ENCODE measurements around the gene LGALSL. TPM values are rescaled to one million over a fixed set of nuclear protein-coding genes. Genes with fewer than 3 reads are reported as not detected.

The LGALSL gene
- total RNA-seq = 10 to 100 TPM in 2 of 4 donors, 1 to 10 TPM in 2; 6.8 to 30.0 (median 15.5) TPM

DNA sequence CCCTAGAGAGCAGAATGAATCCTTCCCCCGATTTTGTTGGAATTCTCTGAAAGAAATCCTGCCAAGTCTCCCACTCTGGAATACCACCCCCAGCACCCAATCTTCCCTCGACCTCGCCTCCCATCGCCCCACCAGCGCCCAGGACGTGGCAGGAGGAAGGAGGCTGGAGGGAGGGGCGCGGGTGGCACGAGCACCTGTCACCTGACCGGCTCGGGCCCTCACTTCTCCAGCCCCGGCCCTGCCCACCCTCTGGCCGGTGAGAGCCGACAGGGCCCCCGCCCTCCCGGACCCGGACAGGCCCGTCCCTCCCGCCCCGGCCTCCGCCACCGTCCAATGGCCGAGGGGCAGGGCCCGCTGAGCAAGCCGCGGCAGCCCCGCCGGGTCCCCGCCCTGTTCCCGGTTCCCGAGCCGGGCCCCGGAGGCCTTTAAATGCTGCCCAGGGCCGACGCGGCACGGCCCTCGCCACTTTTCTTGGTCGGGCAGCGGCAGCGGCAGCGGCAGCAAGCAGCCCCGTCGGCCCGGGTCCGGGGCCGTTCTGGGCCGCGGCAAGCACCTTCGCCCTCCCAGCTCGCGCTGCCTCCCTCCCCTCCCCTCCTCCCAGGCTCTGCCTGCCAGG is at the start of gene LGALSL:
Gene LGALSL (plus strand): TSS at position 393 of the 616 bp plus-strand sequence. CDS start 384 bp downstream, outside the sequence.
- no peaks in the 10 kb centered on the region for H3K27me3 ChIP-seq
- H3K9me3 ChIP-seq = no peaks in the 10 kb centered on the region
- peak; percentile 68 for DNase-seq
- no peaks in the 10 kb centered on the region for H3K36me3 ChIP-seq
- H3K4me3 ChIP-seq = peak within 1 kb of the TSS; percentile 56 to 93
- intact Hi-C loops (cut with DNase I; ENCODE audit: low total_unique reads) = no loop called here
- H3K27ac ChIP-seq = peak within 1 kb of the TSS; percentile 90 to 91
- H3K4me1 ChIP-seq = peaks cover 0 to 6% of the 10 kb centered on the region in 2 donors
- peak; percentile 29 to 72 for TF ChIP-seq POLR2A (IDR thresholded peaks at IDR 0.05)
- TF ChIP-seq, protein P1, sequence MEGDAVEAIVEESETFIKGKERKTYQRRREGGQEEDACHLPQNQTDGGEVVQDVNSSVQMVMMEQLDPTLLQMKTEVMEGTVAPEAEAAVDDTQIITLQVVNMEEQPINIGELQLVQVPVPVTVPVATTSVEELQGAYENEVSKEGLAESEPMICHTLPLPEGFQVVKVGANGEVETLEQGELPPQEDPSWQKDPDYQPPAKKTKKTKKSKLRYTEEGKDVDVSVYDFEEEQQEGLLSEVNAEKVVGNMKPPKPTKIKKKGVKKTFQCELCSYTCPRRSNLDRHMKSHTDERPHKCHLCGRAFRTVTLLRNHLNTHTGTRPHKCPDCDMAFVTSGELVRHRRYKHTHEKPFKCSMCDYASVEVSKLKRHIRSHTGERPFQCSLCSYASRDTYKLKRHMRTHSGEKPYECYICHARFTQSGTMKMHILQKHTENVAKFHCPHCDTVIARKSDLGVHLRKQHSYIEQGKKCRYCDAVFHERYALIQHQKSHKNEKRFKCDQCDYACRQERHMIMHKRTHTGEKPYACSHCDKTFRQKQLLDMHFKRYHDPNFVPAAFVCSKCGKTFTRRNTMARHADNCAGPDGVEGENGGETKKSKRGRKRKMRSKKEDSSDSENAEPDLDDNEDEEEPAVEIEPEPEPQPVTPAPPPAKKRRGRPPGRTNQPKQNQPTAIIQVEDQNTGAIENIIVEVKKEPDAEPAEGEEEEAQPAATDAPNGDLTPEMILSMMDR (IDR thresholded peaks at IDR 0.05) = no peak

- H3K27me3 ChIP-seq = no peaks in the 10 kb centered on the region
- no peaks in the 10 kb centered on the region for H3K4me1 ChIP-seq
- H3K9me3 ChIP-seq = no peaks in the 10 kb centered on the region
- intact Hi-C loops (cut with DNase I; ENCODE audit: low total_unique reads) = no loop called here
- no peak overlapping the region for H3K4me3 ChIP-seq
- peak; percentile 48 for DNase-seq
- TF ChIP-seq, protein P1 (IDR thresholded peaks at IDR 0.05) = no peak
- no peak for TF ChIP-seq POLR2A (IDR thresholded peaks at IDR 0.05)
- peak overlapping the region; percentile 77 to 80 for H3K27ac ChIP-seq
- no peaks in the 10 kb centered on the region for H3K36me3 ChIP-seq
Measured at GRCh38 chr2:64404743-64405142, 49.2 kb upstream of the LGALSL start.

- Histone ChIP-seq H3K27ac (peak overlapping the region; percentile 77 to 80), H3K4me3 (no peak overlapping the region), H3K36me3 (no peaks in the 10 kb centered on the region), H3K4me1 (no peaks in the 10 kb centered on the region), H3K9me3 (no peaks in the 10 kb centered on the region), H3K27me3 (no peaks in the 10 kb centered on the region)
- TF ChIP-seq, protein P1 (IDR thresholded peaks at IDR 0.05) = no peak
- TF ChIP-seq POLR2A (IDR thresholded peaks at IDR 0.05) = no peak
- peak; percentile 59 to 67 for DNase-seq
- intact Hi-C loops (cut with DNase I; ENCODE audit: low total_unique reads) = no loop called here
Measured at GRCh38 chr2:64405581-64406406, 48.2 kb upstream of the LGALSL start.

GRCh38 chr2:64406407-64406774 is 47.6 kb upstream of the LGALSL start:
- H3K9me3 ChIP-seq = no peaks in the 10 kb centered on the region
- H3K27me3 ChIP-seq = no peaks in the 10 kb centered on the region
- peak in 1 of 2 donors; percentile 22 for DNase-seq
- no peak overlapping the region for H3K4me3 ChIP-seq
- TF ChIP-seq, protein P1 (IDR thresholded peaks at IDR 0.05) = no peak
- TF ChIP-seq POLR2A (IDR thresholded peaks at IDR 0.05) = no peak
- H3K27ac ChIP-seq = peak overlapping the region in 1 of 2 donors; percentile 77
- intact Hi-C loops (cut with DNase I; ENCODE audit: low total_unique reads) = no loop called here
- no peaks in the 10 kb centered on the region for H3K4me1 ChIP-seq
- no peaks in the 10 kb centered on the region for H3K36me3 ChIP-seq

DNA sequence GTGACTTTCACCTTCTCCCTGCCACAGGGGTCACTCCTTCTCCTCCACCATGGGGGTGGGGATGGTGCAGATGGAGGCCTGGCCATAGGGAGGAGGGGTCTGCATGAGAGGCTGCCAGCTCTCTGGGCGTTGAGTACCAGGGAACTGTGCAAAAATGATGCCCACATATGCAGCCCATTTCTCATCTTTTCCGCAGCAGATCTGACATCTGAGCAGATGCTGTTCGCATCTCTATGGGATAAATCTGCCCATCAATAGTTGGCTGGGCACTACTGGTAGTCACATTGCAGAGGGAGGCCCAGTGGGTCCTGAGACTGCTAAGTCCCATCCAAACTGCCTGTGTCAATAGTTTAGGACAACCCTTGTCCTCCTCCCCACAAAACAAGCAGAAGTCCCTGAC is 45.9 kb upstream of the LGALSL start:
- TF ChIP-seq, protein P1 (IDR thresholded peaks at IDR 0.05) = no peak
- no peak for TF ChIP-seq POLR2A (IDR thresholded peaks at IDR 0.05)
- no peak overlapping the region for H3K27ac ChIP-seq
- no peaks in the 10 kb centered on the region for H3K4me1 ChIP-seq
- H3K27me3 ChIP-seq = no peaks in the 10 kb centered on the region
- intact Hi-C loops (cut with DNase I; ENCODE audit: low total_unique reads) = no loop called here
- H3K4me3 ChIP-seq = no peak overlapping the region
- no peak for DNase-seq
- no peaks in the 10 kb centered on the region for H3K36me3 ChIP-seq
- H3K9me3 ChIP-seq = no peaks in the 10 kb centered on the region

Data from uterus (tissue), 4 donors.